K562 (cell line): ENCODE results near the gene CCN6. TPM values are rescaled to one million over a fixed set of nuclear protein-coding genes. Genes with fewer than 3 reads are reported as not detected.

Experiments
- ATAC-seq: fragments of 200-7000 bp; cut with Tn5 transposase; 3 replicates; pipeline ENCODE4 v1.9.1; 2020; ENCODE audit warnings: moderate library complexity
- BruUV-seq: library from RNA; stranded (reverse); fragments of 400-500 nt; replicated peaks from 2 replicates; lab custom pipeline; 2021; lab: Mats Ljungman, UMichigan
- CTCF ChIA-PET: fragments of 300-600 bp; formaldehyde crosslinking; extraction: SDS; loops from one replicate; lab custom pipeline; 2021; ENCODE audit warnings: low intra/inter-chr PET ratio; lab: Yijun Ruan, JAX
- POLR2A ChIA-PET: fragments of 300-600, 350-650 bp; sonication (Branson Sonifier 250); formaldehyde crosslinking; extraction: SDS; loops from one replicate; lab custom pipeline; 2021; ENCODE audit warnings: antibody characterized with exemption, inconsistent platforms; lab: Yijun Ruan, JAX
- DNase-seq, 4 experiments: peaks; one replicate each; pipeline versions ENCODE4 v3.0.0 to v3.0.0-alpha.2; 2011 to 2018; ENCODE audit warnings: low spot score in 3 of 4, mixed read lengths in 3 of 4; ENCODE audit errors: extremely low read depth in 1 of 4
- FAIRE-seq: peaks from 2 replicates; lab custom pipeline; 2011; peaks lifted over from hg19 to GRCh38; lab: Jason Lieb, UNC
- H2AFZ ChIP-seq: 2 replicates; pipeline ENCODE4 v1.6.0; 2011; ENCODE audit warnings: low read depth, low read length, control low read depth, inconsistent platforms
- H3K27ac ChIP-seq: fragments of 200-600 bp; 3 replicates; pipeline ENCODE4 v1.8.0; 2011; ENCODE audit warnings: low read depth, mild to moderate bottlenecking, control low read depth, inconsistent platforms, low read length, moderate library complexity, mixed read lengths; ENCODE audit errors: extremely low read depth
- H3K27me3 ChIP-seq, 2 experiments: fragments of 300-600 bp in 1 of 2; 2 replicates in 1 of 2; 3 replicates in 1 of 2; pipeline versions ENCODE4 v1.6.0 to v1.8.0; 2011; ENCODE audit warnings: inconsistent platforms in 2 of 2, low read length in 2 of 2, mild to moderate bottlenecking in 1 of 2, mixed read lengths in 1 of 2, moderate library complexity in 1 of 2; ENCODE audit not compliant: control insufficient read depth in 2 of 2, insufficient read depth in 2 of 2
- H3K36me3 ChIP-seq: fragments of 300-600 bp; 3 replicates; pipeline ENCODE4 v1.8.0; 2011; ENCODE audit warnings: mild to moderate bottlenecking, low read length, inconsistent platforms; ENCODE audit not compliant: control insufficient read depth, insufficient read depth
- H3K4me1 ChIP-seq, 2 experiments: fragments of 200-600 bp in 1 of 2; replicated peaks in 1 of 2; 2 replicates in 1 of 2; 3 replicates in 1 of 2; pipeline versions ENCODE4 v1.5.1 to v1.8.0; 2011; ENCODE audit warnings: inconsistent platforms in 2 of 2, low read length in 2 of 2, mild to moderate bottlenecking in 1 of 2, mixed read lengths in 1 of 2, moderate library complexity in 1 of 2; ENCODE audit not compliant: control insufficient read depth in 2 of 2, insufficient read depth in 2 of 2
- H3K4me2 ChIP-seq: 2 replicates; pipeline ENCODE4 v1.6.1; 2011; ENCODE audit warnings: low read length, control low read depth, inconsistent platforms, mixed read lengths; ENCODE audit not compliant: insufficient read depth
- H3K4me3 ChIP-seq: fragments of 200-600 bp; sonication (generic), shearing (Covaris generic); 2 replicates; pipeline ENCODE4 v1.5.1; 2016; ENCODE audit warnings: control low read depth, inconsistent platforms
- H3K79me2 ChIP-seq: fragments of 200-600 bp; 3 replicates; pipeline ENCODE4 v1.8.0; 2011; ENCODE audit warnings: low read length, inconsistent platforms; ENCODE audit not compliant: control insufficient read depth, insufficient read depth
- H3K9ac ChIP-seq, 2 experiments: 2 replicates each; pipeline versions ENCODE4 v1.6.0 to v1.6.1; 2011; ENCODE audit warnings: low read depth in 2 of 2, low read length in 2 of 2, control low read depth in 1 of 2, inconsistent platforms in 1 of 2, mild to moderate bottlenecking in 1 of 2, mixed read lengths in 1 of 2; ENCODE audit not compliant: insufficient read depth in 1 of 2
- H3K9me1 ChIP-seq: one replicate; pipeline ENCODE4 v1.6.0; 2011; ENCODE audit warnings: inconsistent platforms, mild to moderate bottlenecking, low read length, moderate library complexity; ENCODE audit not compliant: control insufficient read depth, insufficient read depth
- H3K9me3 ChIP-seq: replicated peaks from 2 replicates; pipeline ENCODE4 v1.5.1; 2011; ENCODE audit warnings: low read depth, low read length, inconsistent platforms; ENCODE audit not compliant: control insufficient read depth, insufficient read depth
- H4K20me1 ChIP-seq: replicated peaks from 2 replicates; pipeline ENCODE4 v1.6.1; 2011; ENCODE audit warnings: low read length, inconsistent platforms, mixed read lengths; ENCODE audit not compliant: control insufficient read depth, insufficient read depth
- CTCFL ChIP-seq: IDR thresholded peaks from 2 replicates; pipeline ENCODE4 v1.6.1; 2011; ENCODE audit warnings: borderline replicate concordance, low read depth, mild to moderate bottlenecking, moderate library complexity, low read length; ENCODE audit not compliant: insufficient read depth, poor library complexity, severe bottlenecking
- E2F1 ChIP-seq: sonication (generic); formaldehyde crosslinking; IDR thresholded peaks from 2 replicates; pipeline ENCODE4 v1.8.1; 2023; ENCODE audit warnings: mild to moderate bottlenecking, missing genetic modification reagents, moderate library complexity
- ETS1 ChIP-seq: conservative IDR thresholded peaks from 2 replicates; pipeline ENCODE4 v1.6.1; 2011; ENCODE audit warnings: low read depth, mild to moderate bottlenecking, low read length; ENCODE audit not compliant: control insufficient read depth
- GTF2B ChIP-seq: IDR thresholded peaks from 2 replicates; pipeline ENCODE4 v1.6.1; 2011; ENCODE audit not compliant: insufficient read length; ENCODE audit errors: extremely low read depth
- MCM3 ChIP-seq: fragments of 450-650 bp; IDR thresholded peaks from 2 replicates; pipeline ENCODE4 v1.6.1; 2016
- PPARD ChIP-seq: fragments of 250-450 bp; sonication (Bioruptor Pico); IDR thresholded peaks from 2 replicates; pipeline ENCODE4 v1.8.0; 2022; ENCODE audit warnings: inconsistent platforms, mild to moderate bottlenecking, moderate library complexity
- SP1 ChIP-seq: sonication (generic); formaldehyde crosslinking; IDR thresholded peaks from 2 replicates; pipeline ENCODE4 v1.8.1; 2022; ENCODE audit warnings: mild to moderate bottlenecking, missing genetic modification reagents
- ZC3H4 ChIP-seq: sonication (generic); formaldehyde crosslinking; IDR thresholded peaks from 2 replicates; pipeline ENCODE4 v1.9.0; 2021; ENCODE audit warnings: missing genetic modification reagents, borderline replicate concordance
- ZNF280A ChIP-seq: fragments of 450-650 bp; IDR thresholded peaks from 2 replicates; pipeline ENCODE4 v1.6.1; 2018; ENCODE audit warnings: mild to moderate bottlenecking, low read depth; ENCODE audit not compliant: partially characterized antibody
- ZNF707 ChIP-seq: fragments of 250-450 bp; sonication (Bioruptor Pico); conservative IDR thresholded peaks from 2 replicates; pipeline ENCODE4 v1.8.0; 2022; ENCODE audit warnings: inconsistent platforms, mild to moderate bottlenecking, moderate library complexity
- ZNF740 ChIP-seq, 3 experiments: fragments of 200-800 bp in 1 of 3; sonication (Bioruptor generic) in 1 of 3; sonication (generic) in 1 of 3; formaldehyde crosslinking in 1 of 3; IDR thresholded peaks; 2 replicates each; pipeline versions ENCODE4 v1.6.1 to v1.8.0; 2016 to 2022; ENCODE audit warnings: mild to moderate bottlenecking in 2 of 3, missing compliant biosample characterization in 2 of 3, missing genetic modification characterization in 2 of 3, missing genetic modification reagents in 1 of 3
- ZNF764 ChIP-seq: fragments of 250-450 bp; sonication (Bioruptor Pico); IDR thresholded peaks from 2 replicates; pipeline ENCODE4 v1.4.0; 2020; ENCODE audit warnings: low read depth, mild to moderate bottlenecking, moderate library complexity
- WGBS: fragments of 100-300 bp; shearing (Covaris generic); methylation state at CpG from one replicate; pipeline ENCODE4 v1.1.6; 2016; ENCODE audit warnings: low coverage, mixed read lengths; ENCODE audit not compliant: insufficient coverage; ENCODE audit errors: missing lambda C conversion rate; 5-methylcytosine and 5-hydroxymethylcytosine counted together
- in situ Hi-C: fragments of 300-500 bp; cut with MboI; formaldehyde crosslinking; loops from 4 replicates; pipeline ENCODE4 v1.15.0; 2018; ENCODE audit warnings: inconsistent platforms, mixed read lengths
- intact Hi-C: fragments of 100-400 bp; cut with micrococcal nuclease; formaldehyde crosslinking; loops from 2 replicates; pipeline ENCODE4 v1.14.2; 2022
- polyA plus RNA-seq, 8 experiments: library from polyadenylated mRNA; depleted of rRNA in 4 of 8; stranded (reverse) in 5 of 8; unstranded in 3 of 8; fragments of >200 nt; fragmentation: Nextera tagmentation in 2 of 8; fragmentation: Illumina TruSeq in 1 of 8; extraction: Ambion mirVana in 2 of 8; extraction: Trizol in 1 of 8; gene quantifications; 2 replicates each; pipeline versions ENCODE4 v1.2.1 to v1.2.3, GENCODE V29; 2011 to 2014; ENCODE audit warnings: inconsistent platforms in 1 of 8, missing spikeins in 1 of 8
- total RNA-seq, 7 experiments: library from RNA; depleted of rRNA in 6 of 7; stranded (reverse); fragments of >200 nt in 6 of 7; fragmentation: Illumina TruSeq in 2 of 7; extraction: Trizol in 2 of 7; gene quantifications; 2 replicates each; pipeline versions ENCODE4 v1.2.1 to v1.2.3, GENCODE V29; 2011 to 2021; ENCODE audit warnings: low replicate concordance in 1 of 7

Gene CCN6
- total and polyA plus RNA-seq, 9 of the 15 experiments (the other 6 are each of a cell fraction or from before 2014, with no cell fraction given) = 0.04 to 0.62 (median 0.21) TPM; not detected in 2

- ChIA-PET POLR2A (no interaction called here), CTCF (no interaction called here)
- ATAC-seq (no peak), DNase-seq (no peak), FAIRE-seq (no peak)
- Histone ChIP-seq H3K9ac (no peak overlapping the region), H3K27ac (no peak overlapping the region), H3K27me3 (peaks cover 26 to 49% of the 10 kb centered on the region in 2 experiments), H3K36me3 (no peaks in the 10 kb centered on the region), H3K9me3 (no peaks in the 10 kb centered on the region), H3K4me3 (no peak overlapping the region), H4K20me1 (no peaks in the 10 kb centered on the region; the same call in 1 of the 2 replicates), H3K4me1 (no peaks in the 10 kb centered on the region), H3K79me2 (no peaks in the 10 kb centered on the region), H2AFZ (no peak overlapping the region), H3K9me1 (no peaks in the 10 kb centered on the region), H3K4me2 (no peak overlapping the region)
- BruUV-seq = no TSS peak
- 2% methylated on average over 4 of the region's 4 CpGs for WGBS
- intact Hi-C loops = no loop called here
- in situ Hi-C loops = no loop called here
- TF ChIP-seq ZNF740 (CRISPR knock-in tag; IDR thresholded peaks at IDR 0.05) = no peak
- TF ChIP-seq ZNF740 (tag; IDR thresholded peaks at IDR 0.05) = no peak
- no peak for TF ChIP-seq ZNF764 (CRISPR knock-in tag)
- TF ChIP-seq ETS1 = no peak
- no peak for TF ChIP-seq ZC3H4 (CRISPR knock-in tag)
- TF ChIP-seq PPARD (CRISPR knock-in tag) = no peak
- no peak for TF ChIP-seq GTF2B
- no peak for TF ChIP-seq ZNF280A
- no peak for TF ChIP-seq SP1 (CRISPR knock-in tag)
- TF ChIP-seq ZNF707 (CRISPR knock-in tag) = no peak
- TF ChIP-seq E2F1 (CRISPR knock-in tag) = no peak
- TF ChIP-seq CTCFL = no peak
- TF ChIP-seq MCM3 = no peak
Observed at GRCh38 chr6:112036088-112036637, 17.7 kb upstream of the CCN6 start.
